ENCODE data around the gene LCE1C.

LCE1C gene

DNA sequence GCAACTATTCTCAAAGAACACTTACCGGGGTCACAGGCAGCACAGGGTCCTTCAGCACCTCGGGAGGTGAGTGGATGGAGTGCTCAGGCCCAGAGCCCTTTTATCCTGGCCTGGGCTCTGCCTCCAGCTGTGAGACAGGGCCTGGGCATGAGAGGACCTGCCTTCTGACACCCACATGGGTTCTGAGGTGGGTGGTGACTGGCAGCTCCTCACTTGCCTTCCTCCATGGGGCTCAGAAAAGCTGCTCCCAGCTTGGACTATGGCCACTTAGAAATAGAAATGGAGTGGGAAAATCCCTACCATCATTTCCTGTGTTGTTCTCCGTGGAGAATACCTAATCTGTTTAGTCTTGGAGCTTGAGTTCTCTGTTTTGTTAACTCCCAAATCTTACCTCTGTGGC, at the start of gene LCE1C:
LCE1C (minus strand) TSS at position 76 of the 400 bp plus-strand sequence. CDS start 1,173 bp downstream, outside the sequence.
- no peak for DNase-seq

- DNase-seq = no peak
Measured at GRCh38 chr1:152855661-152856060, 49.2 kb upstream of the LCE1C start.

DNA sequence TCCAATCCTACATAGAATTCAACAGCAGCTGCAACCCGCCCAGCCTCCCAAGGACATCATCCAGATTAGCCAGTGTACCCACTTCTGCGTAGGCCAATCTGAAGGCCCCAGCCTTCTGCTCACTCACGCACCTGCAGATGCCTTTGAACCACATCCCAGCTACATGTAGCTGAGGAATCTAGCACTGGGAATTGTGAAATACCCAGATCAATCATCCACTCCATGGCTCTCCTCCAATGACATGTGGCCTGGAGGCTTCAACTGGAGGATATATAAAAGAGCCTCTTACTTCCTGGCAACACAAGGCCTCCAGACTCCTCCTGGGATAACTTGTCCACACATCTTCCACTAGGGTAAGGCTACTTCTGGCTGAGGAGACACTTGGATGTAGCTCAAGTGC, 36.1 kb upstream of the LCE1C start, which contains the start of gene LCE6A:
LCE6A (plus strand) TSS at position 301 of the 400 bp plus-strand sequence. CDS start 665 bp downstream, outside the sequence.
- no peak for DNase-seq

DNA sequence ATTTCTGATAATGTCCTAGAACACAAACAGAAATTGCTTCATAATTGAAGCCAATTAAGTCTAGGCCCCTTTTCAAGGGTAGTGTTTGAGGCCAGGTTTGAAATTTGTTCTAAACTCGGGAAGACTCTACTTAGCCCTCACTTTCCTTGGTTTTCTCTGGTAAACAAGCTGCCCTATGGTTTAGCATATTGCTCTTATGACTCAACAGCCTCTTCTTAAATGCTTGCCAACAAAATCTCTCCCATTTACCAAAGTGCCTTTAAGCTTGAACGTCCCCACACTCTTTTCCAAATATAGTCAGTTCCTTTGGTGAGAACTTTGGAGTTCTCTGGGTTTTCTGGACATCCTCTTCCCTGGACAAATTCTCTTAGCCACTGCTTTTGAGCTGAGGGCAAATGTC, 30.4 kb upstream of the LCE1C start:
- no peak for DNase-seq

GRCh38 chr1:152827173-152827572, 20.7 kb upstream of the LCE1C start, which contains the start of gene LCE1A:
LCE1A (plus strand) TSS chr1:152827473; CDS start chr1:152827473, 0 bp downstream.
- no peak for DNase-seq

DNA sequence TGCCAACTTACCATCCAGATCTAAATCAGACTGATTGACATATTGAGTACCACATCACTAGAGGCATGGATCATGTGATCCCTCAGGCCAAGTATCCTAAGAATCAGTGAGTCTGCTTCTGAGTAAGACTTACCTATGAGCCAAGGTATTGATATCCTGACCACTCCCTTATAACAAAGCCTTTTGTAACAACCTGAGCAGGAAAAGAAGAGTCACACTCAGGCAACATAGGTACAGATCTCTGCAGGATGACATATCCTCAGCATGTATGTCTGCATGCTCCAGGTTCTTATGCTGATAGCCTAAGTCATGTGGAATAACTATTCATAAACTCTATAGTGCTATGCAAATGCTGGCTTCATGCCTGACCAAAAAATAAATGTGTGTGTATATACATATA, 18.5 kb upstream of the LCE1C start:
- DNase-seq = no peak

DNA sequence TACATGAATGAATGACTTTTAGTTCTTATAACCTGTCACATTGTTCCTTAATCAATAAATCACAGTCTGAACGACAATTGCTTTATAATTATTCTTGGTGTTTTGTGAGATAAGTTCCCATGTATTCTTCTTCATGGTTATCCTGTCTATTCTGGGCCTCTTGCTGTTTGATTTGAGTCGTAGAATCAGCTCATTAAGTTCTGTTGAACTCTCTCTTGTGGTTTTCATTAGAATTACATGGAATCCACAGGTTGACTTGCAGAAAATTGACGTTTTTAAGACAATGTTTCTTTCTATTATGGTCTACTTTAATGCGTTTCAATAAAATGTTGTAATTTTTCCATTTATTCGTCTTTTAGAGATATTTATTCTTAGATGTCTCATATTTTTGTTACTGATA, 16.8 kb upstream of the LCE1C start:
- no peak for DNase-seq

DNA sequence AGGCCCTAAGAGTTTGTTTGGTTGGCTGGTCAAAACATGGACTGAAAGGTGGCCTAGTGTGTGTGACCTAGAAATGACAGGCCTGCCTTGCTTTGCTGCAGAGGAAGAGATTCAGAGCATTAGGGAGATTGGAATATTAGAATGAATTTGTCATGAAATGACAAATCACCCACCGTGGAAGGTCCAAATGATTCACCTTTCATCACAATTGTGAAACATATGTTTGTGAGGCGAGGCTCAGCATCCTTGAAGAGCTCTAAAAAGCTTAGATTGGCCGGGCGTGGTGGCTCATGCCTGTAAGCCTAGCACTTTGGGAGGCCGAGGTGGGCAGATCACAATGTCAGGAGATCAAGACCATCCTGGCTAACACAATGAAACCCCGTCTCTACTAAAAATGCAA, 10.9 kb upstream of the LCE1C start:
- no peak for DNase-seq

GRCh38 chr1:152811671-152812070, 5.2 kb upstream of the LCE1C start, which contains the start of gene LCE1B:
LCE1B (plus strand) TSS chr1:152811971; CDS start chr1:152812447, 476 bp downstream.
- DNase-seq = no peak

- DNase-seq = no peak
Measured at GRCh38 chr1:152811050-152811449, 4.6 kb upstream of the LCE1C start.

GRCh38 chr1:152801333-152801732, 5.1 kb downstream of the LCE1C start:
- no peak for DNase-seq

DNA sequence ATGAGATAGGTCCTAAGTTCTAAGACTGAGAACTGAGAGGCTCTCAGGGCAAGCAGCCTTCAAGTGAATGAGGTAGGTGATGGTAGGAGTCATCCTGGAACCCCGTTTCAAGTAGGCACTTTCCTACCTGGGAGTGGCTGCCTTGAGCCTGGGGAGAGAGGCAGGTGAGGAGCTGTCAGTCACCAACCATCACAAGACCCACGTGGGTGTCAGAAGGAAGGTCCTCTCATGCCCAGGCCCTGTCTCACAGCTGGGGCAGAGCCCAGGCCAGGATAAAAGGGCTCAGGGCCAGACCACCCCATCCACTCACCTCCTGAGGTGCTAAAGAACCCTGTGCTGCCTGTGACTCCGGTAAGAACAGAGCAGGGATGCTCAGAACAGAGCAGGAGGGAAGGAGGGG, 10.0 kb downstream of the LCE1C start, which contains the start of gene LCE1D:
LCE1D (plus strand) TSS at position 301 of the 400 bp plus-strand sequence. CDS start 1,074 bp downstream, outside the sequence.
- no peak for DNase-seq

DNA sequence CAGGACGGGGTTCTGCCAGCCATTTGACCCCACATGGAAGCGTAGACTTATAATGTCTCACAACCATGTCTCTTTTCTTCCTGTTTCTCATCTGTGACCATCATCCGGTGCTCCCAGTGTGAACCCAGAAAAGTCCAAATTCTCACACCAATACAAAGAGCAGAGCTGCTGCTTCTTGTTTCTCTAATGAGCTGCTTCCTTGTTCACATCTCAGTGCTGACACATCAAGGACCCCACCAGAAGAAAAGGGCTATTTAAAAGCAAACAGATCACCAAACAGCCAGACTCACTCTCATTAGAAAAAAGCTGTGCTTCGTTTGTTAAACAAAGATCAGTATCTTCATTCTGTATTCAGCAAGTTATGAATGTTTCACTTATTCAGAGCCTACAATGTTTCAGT, 10.8 kb downstream of the LCE1C start:
- no peak for DNase-seq

- DNase-seq = no peak
Measured at GRCh38 chr1:152786077-152786476, 20.4 kb downstream of the LCE1C start, which contains the start of gene LCE1E. LCE1E (plus strand) TSS chr1:152786257; CDS start chr1:152787300, 1,043 bp downstream.

DNA sequence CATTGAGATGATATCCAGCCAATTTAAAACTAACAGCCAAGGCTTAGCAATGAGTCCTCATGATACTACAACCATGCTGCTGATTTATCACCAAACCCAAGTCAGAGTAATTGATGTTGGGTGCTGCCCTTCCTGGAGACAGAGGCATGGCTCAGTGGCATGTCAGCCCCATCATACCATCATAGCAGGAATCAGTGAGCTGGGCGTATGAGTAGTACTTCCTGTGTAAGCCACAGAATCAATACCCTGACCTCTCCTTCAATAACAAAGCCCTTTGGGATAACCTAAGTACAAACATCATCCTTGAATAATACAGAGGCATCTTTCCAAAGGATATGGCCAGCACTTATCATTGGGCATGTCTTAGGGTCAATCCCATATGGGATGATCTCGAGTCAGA, 23.4 kb downstream of the LCE1C start:
- no peak for DNase-seq

- no peak for DNase-seq
Measured at GRCh38 chr1:152777510-152778137, 28.8 kb downstream of the LCE1C start.

- no peak for DNase-seq
Measured at GRCh38 chr1:152776361-152776760, 30.1 kb downstream of the LCE1C start.

GRCh38 chr1:152774875-152775274, 31.6 kb downstream of the LCE1C start, which contains the start of gene LCE1F:
LCE1F (plus strand) TSS chr1:152775140; CDS start chr1:152776372, 1,232 bp downstream.
- no peak for DNase-seq

- DNase-seq = no peak
Measured at GRCh38 chr1:152770411-152770810, 36.0 kb downstream of the LCE1C start.

DNA sequence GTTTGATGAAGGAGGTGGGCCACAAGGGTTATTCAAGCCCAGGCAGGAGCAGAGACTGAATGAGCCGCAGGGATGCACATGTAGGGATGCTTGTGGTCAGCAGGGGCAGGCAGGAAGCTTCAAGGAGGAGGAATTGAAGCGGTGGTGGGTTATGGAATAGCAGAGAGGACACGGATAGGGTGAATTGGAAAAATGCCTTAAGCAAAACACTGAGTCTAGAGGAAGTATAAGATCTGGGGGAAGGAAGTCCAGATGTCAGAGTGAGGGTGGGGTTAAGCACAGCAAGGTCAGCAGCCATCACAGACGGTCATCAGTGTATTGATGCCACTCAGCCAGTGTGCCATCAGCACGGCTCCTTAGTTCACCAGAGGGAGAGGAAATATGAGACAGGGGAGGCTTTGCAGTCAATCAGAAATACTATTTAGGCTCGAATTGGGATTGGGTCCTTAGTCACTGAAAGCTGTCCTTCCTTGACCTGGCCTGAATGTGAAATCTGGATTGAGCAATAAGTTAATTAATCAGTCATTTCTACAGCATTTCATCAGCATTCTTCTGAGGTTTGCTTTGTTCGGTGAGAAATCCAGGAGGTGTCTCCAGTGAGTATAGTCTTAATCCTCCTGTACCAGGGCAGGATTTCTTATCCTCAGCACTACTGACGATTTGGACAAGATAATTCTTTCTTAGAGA, 37.5 kb downstream of the LCE1C start:
- DNase-seq = no peak

GRCh38 chr1:152761609-152762213, 44.7 kb downstream of the LCE1C start:
- DNase-seq = no peak

DNA sequence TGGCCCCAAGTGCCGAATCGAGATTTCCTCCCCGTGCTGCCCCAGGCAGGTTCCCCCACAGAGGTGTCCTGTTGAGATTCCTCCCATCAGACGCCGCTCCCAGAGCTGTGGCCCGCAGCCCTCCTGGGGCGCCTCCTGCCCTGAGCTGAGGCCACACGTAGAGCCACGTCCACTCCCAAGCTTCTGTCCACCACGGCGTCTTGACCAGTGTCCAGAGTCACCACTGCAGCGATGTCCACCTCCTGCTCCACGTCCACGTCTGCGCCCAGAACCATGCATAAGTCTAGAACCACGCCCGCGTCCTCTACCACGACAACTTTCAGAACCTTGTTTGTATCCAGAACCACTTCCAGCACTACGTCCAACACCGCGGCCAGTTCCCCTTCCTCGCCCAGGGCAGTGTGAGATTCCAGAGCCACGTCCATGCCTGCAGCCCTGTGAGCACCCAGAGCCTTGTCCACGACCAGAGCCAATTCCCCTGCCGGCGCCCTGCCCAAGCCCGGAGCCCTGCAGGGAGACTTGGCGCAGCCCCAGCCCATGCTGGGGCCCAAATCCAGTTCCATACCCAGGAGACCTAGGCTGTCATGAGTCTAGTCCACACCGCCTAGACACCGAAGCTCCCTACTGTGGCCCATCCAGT, 45.8 kb downstream of the LCE1C start:
- DNase-seq = no peak

Data from CD4-positive, alpha-beta T cell treated with Interferon alpha-2 for 1 hour (primary cell).